CD4-positive, alpha-beta T cell treated with Interleukin-21 for 1 hour (primary cell): ENCODE data around the gene SMU1.
"Not testable (repeated sequence)": the region's sequence is repeated elsewhere in the genome, so short reads cannot be mapped to it uniquely, and the experiment has no call there.

ENCODE experiments used
- DNase-seq: peaks from one replicate; pipeline ENCODE4 v3.0.0-alpha.2; 2020

Gene SMU1

GRCh38 chr9:33007755-33008154, 68.7 kb downstream of the SMU1 start:
- no peak for DNase-seq

- not testable (repeated sequence) for DNase-seq
Observed at GRCh38 chr9:33005335-33005734, 71.1 kb downstream of the SMU1 start.

GRCh38 chr9:33000682-33001055, 75.8 kb downstream of the SMU1 start:
- DNase-seq, result peak; percentile 45

- no peak for DNase-seq
Observed at GRCh38 chr9:32992595-32993238, 83.8 kb downstream of the SMU1 start.

- no peak for DNase-seq
Observed at GRCh38 chr9:32991897-32992594, 84.4 kb downstream of the SMU1 start.
